NCI-H2227 (cell line): ENCODE data around the gene ARHGAP27.
"Not testable (repeated sequence)": the region's sequence is repeated elsewhere in the genome, so short reads cannot be mapped to it uniquely, and the experiment has no call there.

ENCODE experiments used
- DNase-seq: peaks from one replicate; lab custom pipeline; 2025; ENCODE audit not compliant: unreplicated experiment; lab: John Stamatoyannopoulos, UW

ARHGAP27 gene, protein sequence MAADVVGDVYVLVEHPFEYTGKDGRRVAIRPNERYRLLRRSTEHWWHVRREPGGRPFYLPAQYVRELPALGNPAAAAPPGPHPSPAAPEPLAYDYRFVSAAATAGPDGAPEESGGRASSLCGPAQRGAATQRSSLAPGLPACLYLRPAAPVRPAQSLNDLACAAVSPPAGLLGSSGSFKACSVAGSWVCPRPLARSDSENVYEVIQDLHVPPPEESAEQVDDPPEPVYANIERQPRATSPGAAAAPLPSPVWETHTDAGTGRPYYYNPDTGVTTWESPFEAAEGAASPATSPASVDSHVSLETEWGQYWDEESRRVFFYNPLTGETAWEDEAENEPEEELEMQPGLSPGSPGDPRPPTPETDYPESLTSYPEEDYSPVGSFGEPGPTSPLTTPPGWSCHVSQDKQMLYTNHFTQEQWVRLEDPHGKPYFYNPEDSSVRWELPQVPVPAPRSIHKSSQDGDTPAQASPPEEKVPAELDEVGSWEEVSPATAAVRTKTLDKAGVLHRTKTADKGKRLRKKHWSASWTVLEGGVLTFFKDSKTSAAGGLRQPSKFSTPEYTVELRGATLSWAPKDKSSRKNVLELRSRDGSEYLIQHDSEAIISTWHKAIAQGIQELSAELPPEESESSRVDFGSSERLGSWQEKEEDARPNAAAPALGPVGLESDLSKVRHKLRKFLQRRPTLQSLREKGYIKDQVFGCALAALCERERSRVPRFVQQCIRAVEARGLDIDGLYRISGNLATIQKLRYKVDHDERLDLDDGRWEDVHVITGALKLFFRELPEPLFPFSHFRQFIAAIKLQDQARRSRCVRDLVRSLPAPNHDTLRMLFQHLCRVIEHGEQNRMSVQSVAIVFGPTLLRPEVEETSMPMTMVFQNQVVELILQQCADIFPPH

DNA sequence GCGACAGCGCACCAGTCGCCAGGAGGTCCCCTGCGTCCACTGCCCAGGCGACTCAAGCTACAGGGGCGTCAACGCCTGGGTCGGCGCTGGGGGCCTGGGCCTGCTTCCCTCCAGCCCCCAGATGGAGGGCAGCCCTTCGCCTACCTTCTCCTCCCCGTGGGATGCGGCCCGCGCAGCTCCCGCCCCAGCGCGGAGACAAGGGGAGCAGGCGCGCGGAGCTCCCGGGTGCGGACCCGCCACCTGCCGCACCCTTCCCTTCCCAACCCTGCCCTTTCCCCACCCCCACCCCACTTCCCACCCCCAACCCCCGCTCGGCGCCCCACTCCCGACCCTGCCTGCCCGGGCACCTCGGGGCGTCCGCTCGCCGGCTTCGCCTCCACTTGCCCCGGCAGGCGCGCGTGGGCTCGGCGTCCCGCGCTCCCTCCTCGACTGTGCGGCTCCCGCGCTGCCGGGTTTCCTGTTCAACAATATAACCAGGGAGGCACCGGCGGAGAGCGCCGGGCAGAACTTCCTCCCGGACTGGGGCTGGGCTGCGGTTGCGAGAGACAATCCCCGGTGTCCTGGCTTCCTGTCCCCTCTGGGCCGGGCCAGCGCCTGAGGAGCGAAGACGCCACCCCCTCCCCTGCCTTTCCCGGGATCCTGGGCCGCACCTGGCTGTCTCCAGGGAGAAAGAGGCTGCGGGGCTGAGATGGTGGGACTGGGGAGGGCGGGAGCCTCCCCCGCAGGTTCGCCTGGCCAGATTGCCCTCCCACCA is at the start of gene ARHGAP27:
Gene ARHGAP27 (minus strand): TSS at position 466 of the 754 bp plus-strand sequence. CDS start 2,591 bp downstream, outside the sequence.
- DNase-seq = no peak

DNA sequence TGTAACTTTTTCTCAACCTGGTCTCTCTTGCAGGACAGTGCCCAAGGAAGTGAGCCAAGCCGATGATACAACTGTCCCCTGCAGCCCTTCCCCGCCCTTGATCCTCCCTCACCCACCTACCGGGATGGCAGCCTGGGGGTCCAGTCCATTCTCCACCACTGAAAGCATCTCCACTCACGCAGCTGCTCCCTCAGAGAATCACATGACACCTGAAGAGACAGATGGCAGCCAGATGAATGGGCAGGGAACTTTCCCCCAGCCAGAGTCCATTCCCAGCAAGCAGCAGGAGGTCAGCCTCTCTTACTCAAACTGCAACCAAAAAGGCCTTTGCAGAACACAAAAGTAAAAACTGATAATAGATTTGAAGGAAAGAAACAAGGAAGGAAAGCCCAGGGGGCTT is 49.6 kb upstream of the ARHGAP27 start:
- not testable (repeated sequence) for DNase-seq

DNA sequence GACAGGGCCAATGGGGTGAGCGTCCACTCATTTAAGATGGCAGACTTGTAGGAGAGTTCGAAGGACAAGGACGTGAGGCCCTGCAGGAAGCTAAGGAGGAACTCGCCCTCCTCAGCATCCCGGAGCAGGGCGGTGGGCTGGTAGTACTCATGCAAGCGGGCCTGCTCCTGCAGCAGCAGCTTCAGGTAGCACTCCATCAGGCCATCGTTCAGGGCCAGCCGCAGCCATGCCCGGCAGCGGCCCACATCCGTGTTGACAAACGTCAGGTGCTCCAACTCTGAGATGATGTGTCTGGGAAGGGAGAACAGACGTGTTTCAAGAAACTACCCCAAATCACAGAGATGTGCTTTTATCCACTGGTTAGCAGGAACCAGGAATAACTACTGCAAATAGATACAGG is 42.8 kb upstream of the ARHGAP27 start:
- DNase-seq = not testable (repeated sequence)

DNA sequence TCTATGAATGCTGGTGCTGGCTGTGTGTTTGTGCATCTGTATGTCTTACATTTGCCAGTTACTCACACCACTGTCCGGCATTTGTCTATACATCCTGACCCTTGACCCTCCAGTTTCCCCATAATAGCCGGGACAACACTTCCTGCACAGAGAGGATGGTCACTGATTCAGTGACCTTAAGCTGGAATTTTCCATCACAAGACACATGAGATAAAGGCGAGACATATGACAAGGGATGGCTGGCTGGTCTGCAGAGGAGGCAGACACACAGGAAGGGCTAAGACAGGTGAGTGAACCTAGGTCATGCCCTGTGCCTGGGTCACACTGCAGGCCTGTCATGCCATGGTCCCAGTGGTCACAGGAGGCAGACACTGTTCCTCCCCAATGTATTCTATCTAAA is 39.6 kb upstream of the ARHGAP27 start:
- DNase-seq = not testable (repeated sequence)

DNA sequence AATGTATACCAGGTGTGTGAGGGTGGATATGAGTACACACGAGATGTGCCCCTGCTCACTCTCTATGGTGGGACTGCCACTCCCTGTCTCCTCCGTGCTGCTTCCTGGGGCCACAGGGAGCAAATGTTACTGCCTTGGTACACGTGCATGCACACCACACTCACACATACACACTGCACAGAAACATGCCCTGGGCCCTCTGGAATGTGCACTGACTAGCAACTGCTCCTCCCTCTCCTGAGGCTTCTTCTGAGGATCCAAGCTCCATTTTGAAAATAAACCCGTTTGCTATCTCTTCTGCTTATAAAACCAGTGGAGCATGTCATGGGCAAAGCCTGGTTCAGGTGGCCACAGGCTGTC is 36.5 kb upstream of the ARHGAP27 start:
- DNase-seq = not testable (repeated sequence)

DNA sequence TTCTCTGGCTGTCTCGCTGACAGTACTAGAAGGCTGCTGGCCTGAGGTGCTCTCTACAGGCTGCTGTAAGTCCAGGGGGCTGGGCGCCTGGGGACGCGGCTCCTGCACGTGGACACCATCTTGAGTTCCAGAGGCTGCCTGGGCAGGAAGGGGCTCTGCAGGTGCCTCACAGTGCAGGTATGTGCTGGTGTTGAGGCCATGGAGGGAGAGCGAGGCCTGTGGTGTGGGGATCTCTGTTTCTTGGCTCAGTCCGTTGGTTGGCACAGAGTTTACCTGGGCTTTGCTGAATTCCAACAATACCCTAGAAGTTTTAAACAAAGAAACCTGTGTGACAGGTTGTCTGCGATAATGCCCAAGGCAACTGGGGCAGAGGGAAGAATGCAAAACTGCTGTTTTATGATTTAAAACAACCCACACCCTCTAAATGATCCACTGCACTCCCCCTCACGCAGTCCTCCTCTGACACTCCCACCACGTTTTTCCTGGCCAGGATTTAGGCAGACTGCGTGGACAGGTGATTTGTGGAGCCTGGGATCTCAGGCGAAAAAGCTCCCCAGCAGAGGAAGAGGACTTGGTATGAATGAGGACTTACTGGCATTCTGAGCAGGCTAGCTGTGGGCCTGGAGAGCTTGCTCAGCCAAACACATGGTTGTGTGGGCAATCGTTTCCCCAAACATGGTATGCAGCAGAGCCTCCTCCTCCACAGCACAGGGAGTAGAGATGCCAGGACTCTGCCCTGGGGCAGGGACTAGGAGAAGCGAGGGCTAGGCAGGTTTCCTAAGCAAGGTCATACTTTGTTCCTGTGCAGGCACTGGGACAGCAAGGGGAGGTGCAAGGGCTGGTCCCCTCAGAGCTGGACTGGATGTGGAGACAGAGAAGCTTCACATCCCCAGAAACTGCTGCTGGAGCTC is 35.9 kb upstream of the ARHGAP27 start:
- not testable (repeated sequence) for DNase-seq

DNA sequence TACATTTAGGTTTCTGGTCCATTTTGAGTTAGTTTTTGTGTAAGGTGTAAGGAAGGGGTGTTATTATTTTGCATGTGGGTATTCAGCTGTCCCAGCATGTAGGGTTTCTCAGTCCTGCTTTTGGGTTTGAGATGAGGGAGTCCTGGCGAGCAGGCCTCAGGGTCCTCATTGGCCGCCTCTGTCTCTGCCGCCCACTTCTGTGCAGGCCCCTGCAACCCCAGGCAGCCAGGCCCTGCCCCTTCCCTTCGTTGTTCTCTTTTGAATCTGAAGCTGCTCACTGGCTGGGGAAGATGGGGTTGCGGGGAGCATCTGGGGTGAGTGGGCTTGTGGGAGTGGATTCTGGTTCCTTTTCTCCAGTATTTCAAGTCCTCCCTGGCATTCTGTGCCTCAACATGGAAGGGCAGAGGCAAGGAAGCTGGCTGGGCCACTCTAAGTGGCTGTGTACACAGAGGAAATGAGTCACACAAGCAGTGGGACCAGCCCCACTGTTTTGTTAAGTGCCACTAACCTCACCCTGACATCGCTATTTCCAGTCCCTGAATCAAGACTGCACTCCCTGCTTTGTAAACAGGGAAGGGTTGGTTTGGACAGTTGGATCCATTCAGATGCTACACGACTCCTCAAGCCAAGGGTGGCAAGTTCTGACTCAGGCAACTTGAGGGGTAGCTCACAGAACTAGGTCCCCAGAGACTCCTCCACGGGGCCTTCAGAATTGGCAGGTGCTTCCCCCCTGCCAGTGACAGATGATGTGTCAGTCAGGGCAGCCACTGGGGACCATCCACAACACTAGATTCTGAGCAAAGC is 29.1 kb upstream of the ARHGAP27 start:
- not testable (repeated sequence) for DNase-seq

DNA sequence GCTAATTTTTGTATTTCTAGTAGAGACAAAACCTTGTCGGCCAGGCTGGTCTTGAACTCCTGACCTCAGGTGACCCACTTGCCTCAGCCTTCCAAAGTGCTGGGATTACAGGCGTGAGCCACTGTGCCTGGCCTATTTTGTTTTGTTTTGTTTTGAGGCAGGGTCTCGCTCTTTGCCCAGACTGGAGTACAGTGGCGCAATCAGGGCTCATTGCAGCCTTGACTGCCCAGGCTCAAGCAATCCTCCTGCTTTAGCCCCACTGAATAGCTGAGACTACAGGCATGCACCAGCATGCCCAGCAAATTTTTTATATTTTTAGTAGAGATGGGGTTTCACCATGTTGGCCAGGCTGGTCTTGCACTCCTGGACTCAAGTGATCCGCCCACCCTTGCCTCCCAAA is 27.8 kb upstream of the ARHGAP27 start:
- DNase-seq = not testable (repeated sequence)

DNA sequence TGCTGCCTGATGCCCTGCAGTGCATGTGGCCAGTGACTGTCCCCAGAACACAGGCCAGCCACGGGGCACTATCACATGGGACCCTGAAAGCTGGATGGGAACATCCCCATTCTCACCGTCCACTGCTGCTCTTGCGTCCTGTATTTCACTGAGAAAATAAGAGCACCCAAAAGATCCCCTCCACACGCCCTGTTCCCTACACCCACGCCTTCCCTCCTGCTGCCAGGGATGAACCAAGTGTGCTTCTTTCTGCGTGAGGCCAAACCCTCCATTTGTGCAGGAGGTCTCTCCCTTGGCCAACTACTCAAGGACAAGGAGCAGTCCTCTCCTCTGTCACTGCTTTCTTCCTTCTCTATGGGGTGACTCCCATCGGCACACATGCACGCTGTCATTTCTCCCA is 21.7 kb upstream of the ARHGAP27 start:
- not testable (repeated sequence) for DNase-seq

DNA sequence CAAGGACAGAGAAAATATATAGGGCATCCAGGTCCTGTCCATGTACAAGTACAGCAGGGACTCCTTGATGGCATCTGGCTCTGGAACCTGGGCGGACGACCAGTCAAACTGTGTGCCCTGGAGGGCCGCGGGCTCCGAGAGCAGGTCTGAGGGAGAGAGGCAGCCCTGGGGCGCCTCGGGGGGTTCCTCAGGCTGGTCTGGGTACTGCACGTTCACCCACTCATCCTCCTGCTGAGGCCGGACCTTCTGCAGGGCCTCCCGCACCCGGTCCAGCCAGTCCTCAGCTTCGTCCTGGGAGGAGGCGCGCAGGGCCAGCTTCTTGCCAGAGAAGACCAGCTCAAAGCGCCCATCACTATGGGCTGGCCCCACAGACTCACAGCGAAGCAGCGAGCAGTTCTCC is 21.1 kb upstream of the ARHGAP27 start:
- not testable (repeated sequence) for DNase-seq

DNA sequence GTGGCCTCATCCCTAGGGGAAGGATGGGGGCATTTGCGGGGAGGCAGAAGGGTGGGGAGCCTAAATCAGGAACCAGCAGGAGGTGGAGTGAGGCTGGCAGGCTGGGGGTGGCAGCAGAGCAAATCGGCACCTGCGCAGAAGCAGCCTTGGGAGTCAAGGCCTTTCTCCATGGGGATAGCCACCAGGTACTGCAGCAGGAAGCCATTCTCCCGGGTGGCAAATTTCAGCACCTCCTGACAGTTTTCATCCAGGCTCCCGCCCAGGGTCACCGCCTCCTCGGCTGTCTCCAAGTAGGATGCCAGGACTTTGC is 20.5 kb upstream of the ARHGAP27 start:
- DNase-seq = not testable (repeated sequence)

DNA sequence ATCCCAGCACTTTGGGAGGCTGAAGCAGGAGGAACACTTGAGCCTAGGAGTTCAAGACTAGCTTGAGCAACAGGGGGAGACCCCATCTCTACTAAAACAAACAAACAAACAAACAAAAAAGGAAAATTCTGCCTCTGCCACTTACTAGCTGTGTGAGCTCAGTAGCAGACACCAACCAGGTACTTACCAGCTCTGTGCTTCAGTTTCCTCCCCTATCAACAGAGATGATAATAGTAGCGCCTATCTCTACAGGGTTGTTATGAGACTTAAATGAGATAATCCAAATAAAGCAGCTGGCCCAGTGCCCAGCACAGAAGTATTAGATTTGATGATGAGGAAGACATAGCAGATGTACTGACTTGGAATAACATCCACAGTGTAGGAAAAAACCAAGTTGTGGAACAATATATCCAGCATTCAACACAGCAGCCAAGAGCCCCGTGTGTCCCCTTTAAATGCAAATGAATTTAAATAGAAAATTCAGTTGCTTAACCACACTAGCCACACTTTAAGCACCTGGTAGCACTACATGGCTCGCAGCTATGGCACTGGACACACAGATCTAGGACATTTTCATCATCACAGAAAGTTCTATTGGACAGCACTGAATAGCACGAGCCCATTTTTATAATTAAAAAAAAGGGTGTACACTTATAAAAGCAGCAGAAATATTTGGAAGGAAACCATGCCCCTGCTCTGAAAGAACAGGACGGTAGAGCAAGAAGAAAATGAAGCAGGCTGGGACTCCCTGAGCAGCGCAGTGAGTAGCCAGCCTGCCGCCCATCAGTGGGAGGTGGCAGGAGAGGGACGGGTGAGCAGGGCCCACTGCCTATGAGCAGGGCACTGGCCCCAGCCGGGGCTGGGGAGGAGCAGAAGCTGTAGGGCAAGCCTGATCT is 19.9 kb upstream of the ARHGAP27 start:
- DNase-seq = not testable (repeated sequence)

DNA sequence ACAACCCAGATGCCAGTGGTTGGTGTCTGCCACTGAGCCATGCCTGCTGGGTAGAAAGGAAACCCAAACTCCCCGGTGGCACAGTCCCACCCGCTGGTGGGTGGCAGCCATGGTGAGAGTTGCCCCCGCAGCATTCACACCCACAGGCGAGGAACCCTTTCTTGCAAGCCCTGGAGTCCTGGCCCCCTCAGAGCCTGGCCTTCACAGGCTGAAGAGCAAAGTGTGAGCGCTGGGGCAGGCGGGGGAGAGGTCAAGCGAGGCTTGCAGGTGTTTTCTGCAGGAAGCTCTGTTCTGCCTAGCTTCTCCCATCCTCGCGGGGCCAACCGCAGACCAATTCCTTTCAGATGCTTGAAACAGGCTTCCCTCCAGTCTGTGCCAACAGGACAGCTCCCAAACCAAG is 19.0 kb upstream of the ARHGAP27 start:
- DNase-seq = not testable (repeated sequence)

DNA sequence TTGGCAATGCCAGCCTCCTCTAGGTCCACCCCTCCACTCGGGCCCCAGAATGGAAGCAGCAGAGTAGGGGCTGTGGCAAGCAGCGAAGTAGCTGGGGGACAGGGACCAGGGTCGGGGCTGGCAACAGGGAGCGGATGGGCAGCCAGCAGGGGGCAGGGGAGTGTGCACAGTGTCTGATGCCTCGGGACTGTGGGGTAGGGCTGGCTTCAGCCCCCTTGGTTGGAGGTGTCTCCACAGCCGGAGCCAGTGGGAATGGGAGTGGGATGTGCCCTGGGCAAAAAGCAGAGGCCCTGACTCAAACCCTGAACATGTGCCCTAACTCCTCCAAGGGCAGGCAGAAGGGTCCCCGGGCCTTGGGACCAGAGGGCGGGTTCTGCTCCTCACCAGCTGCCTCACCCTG is 18.5 kb upstream of the ARHGAP27 start:
- no peak for DNase-seq

DNA sequence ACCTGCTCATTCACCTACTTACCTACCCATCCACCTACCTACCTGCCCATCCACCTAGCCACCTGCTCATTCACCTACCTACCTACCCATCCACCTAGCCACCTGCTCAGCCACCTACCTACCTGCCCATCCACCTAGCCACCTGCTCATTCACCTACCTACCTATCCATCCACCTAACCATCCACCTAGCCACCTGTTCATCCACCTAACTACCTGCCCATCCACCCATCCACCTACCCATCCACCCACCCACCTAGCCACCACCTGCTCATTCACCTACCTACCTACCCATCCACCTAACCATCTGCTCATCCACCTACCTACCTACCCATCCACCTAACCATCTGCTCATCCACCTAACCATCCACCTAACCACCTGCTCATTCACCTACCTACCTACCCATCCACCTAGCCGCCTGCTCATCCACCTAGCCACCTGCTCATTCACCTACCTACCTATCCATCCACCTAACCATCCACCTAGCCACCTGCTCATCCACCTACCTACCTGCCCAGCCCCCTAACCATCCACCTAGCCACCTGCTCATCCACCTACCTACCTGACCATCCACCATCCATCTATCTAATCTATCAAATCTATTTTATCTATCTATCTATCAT is 17.1 kb upstream of the ARHGAP27 start:
- DNase-seq = not testable (repeated sequence)

DNA sequence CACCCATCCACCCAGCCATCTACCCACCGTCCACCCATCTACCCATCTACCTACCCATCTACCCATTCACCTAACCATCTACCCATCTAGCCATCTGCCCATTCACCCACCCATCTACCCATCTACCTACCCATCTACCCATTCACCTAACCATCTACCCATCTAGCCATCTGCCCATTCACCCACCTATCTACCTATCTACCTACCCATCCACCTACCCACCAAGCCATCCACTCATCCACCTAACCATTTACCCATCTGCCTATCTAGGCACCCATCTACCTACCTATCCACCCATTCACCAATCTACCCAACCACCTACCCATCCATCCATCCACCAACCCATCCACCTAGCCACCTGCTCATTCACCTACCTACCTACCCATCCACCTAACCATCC is 16.6 kb upstream of the ARHGAP27 start:
- DNase-seq = not testable (repeated sequence)

DNA sequence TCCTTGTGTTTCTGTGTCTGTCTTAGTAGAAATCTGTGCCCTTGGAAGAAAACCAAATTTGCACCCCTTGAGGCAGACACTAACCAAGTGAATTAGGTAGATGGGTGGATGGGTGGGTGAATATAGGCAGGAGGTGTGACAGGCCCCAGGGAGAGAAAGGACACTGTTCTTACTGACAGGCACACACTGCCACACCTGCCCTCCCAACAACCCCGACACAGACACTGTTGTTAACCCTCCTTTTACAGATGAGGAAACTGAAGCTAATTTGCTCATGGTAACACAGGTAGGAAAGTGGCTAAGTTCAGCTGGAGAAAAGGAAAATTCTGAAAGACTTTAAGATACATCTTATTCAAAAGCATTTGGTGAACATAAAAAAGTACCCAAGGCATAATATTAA is 15.8 kb upstream of the ARHGAP27 start:
- DNase-seq = not testable (repeated sequence)

DNA sequence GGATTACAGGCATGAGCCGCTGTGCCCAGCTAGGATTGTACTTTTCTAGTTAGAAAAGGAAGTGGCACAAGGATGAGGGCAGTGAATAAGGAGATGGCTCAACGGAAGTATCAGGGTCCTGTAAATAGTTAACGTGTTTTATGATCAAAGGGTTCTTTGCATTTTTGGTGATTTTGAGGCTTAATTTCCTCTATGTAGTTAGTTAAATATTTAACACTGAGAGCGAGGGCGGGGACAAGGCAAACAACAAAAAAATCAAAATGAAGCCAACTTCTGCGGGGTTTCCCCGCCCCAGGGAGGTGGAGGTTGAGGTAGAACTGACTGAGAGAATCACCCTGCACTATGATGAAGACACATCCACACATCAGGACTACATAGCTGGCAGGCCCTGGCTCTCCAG is 15.4 kb upstream of the ARHGAP27 start:
- not testable (repeated sequence) for DNase-seq
